Measurements from ENCODE around the gene WDR54. TPM values are rescaled to one million over a fixed set of nuclear protein-coding genes. Genes with fewer than 3 reads are reported as not detected.
"Not testable (repeated sequence)": the region's sequence is repeated elsewhere in the genome, so short reads cannot be mapped to it uniquely, and the experiment has no call there.

WDR54 gene
- total RNA-seq, 2 experiments from 2014 or later = 88.6 to 90.2 TPM

DNA sequence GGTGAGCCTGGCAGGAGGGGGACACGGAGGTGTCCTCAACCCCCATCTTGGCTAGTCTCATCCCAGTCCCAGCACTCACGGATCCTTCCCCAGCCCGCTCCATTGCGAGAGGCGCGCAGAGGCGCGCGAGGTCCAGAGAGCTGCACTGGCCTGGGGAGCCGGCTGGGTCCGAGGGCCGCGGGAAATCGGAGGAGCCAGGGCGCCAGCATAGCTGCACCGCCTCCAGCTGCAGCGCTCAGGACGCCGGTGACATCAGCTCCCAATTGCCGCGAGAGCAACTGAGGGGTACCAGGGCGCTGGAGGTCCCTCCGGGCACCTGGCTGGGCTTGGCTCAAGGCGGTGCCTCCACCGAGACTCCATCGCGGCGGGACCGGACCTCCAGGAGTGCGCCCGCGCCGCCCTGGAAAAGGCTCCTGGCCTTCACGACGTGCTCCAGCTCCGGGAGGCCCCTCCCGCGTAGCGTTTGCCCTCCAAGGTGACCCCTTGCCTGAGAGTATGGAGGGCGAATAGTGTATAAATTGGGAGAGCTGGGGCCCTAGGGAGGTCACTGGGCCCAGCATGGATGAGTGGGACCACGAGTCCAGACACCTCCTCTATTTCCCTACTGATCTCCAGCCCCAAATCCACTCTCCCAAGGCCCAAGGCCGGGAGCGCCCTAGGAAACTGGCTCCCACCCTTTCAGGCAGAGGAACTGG is 14.7 kb downstream of the WDR54 start:
- no peak for DNase-seq
- Mint-ChIP-seq H3K9me3 (no peaks in the 10 kb centered on the region), H3K36me3 (no peaks in the 10 kb centered on the region), H3K27ac (no peak overlapping the region), H3K4me3 (no peak overlapping the region), H3K27me3 (peaks cover 26% of the 10 kb centered on the region), H3K4me1 (peaks cover 2% of the 10 kb centered on the region)

DNA sequence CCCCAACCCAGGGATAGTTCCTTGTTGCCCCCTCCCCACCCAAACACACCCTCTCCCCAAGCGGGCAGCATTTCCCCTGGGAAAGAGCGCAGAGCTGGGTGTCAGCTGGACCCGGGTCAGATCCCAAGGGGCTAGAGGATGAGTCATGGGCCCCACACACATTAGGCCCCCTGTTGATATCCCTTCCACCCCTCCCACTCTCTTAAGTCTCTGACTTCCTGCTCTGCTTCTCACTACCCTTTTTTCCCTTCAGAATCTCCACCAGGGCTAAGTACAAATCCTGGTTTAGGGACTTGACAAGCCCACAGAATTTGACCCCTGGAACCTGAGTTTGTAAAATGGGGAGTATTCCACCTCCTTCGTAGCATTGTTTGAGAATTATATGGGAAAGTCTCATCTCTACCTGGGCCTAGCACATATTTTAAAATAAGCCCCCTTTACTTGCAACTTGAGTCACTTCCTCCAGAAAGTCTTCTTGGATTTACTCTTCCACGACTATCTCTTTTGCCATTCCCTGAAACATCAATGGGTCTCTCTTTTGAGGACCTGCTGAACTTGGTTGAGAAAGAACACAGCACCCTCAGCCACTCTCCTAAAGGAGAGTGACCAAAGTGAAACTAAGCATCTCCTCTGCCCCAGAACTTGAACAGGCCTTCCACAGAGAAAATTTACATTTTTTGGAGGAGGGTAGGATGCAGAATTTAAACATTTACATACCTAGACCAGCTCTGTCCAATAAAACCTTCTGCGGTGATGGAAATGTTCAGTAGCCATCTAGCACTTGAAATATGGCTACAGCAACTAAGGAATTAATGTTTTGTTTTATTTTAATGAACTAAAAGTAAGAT is 15.5 kb downstream of the WDR54 start:
- Mint-ChIP-seq H3K4me1 (peaks cover 2% of the 10 kb centered on the region), H3K27me3 (peaks cover 30% of the 10 kb centered on the region), H3K9me3 (no peaks in the 10 kb centered on the region), H3K4me3 (no peak overlapping the region), H3K36me3 (no peaks in the 10 kb centered on the region), H3K27ac (no peak overlapping the region)
- DNase-seq = no peak

DNA sequence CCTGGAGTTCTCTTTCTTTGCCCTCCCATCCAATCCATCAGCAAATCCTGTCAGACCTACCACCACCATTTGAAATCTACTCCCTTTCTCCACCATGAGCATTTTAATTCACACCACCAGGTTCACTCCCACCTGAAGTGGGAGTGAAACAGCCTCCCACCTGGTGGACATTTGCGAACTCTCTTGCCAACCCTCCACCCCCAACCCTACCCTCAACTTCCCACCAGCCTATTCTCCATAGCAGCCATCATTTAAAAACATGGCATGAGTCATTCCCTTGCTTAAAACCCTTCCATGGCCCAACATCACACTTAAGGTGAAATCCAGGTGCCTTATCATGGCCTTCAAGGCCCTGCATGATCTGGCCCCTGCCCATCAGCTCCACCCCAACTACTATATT is 16.7 kb downstream of the WDR54 start:
- Mint-ChIP-seq H3K4me1 (peaks cover 4% of the 10 kb centered on the region), H3K27me3 (peaks cover 39% of the 10 kb centered on the region), H3K4me3 (no peak overlapping the region), H3K36me3 (no peaks in the 10 kb centered on the region), H3K9me3 (no peaks in the 10 kb centered on the region), H3K27ac (no peak overlapping the region)
- DNase-seq = no peak

DNA sequence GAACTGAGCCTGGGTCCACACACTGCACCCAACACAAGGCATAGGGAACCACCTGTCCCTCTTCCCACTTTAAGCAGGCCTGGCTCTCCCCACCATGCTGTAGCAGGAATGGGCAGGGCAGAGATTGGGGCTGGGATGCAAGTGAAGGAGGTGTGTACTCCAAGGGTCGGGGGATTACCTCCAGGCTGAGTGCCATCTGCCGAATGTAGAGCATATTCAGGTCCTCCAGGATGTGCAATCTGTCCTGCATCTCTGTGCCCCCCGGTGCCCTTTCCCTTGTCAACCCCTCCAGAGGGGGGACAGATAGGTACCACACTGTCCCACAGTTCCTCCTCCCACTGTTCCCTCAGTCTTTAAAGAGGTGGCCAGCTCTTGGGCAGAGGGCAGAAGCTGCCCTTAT is 17.8 kb downstream of the WDR54 start:
- DNase-seq = no peak
- peaks cover 44% of the 10 kb centered on the region for H3K27me3 Mint-ChIP-seq
- peaks cover 4% of the 10 kb centered on the region for H3K4me1 Mint-ChIP-seq
- no peak overlapping the region for H3K4me3 Mint-ChIP-seq
- H3K27ac Mint-ChIP-seq = no peak overlapping the region
- H3K9me3 Mint-ChIP-seq = no peaks in the 10 kb centered on the region
- H3K36me3 Mint-ChIP-seq = no peaks in the 10 kb centered on the region

DNA sequence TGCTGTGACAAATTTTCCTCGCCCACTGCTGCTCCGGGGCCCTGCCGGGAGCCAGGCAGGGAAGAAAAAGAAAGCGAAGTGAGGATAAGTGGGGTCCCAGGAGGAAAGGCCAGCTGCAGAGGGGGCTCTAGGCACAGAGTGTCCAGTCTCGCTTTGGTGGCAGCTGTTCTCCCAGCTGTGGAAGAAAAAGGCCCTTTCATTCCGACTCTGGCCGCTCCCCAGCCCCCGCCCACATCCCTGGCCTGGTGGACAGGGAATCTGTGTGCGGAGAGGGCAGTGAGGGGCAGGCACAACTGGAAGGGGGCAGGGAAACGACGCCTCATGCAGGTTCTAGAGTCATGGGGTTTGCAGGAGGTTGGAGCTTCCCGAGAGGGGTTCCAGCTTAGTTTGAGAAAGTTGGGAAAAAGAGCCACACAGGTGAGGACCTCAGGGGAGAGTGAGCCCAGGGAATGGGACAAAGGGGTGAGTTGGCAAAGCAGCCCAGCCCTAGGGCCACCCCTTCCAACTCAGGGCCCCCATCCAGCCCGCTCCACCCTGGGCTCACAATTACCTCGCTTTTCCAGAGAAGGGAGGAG is 18.4 kb downstream of the WDR54 start:
- Mint-ChIP-seq H3K27ac (no peak overlapping the region), H3K9me3 (no peaks in the 10 kb centered on the region), H3K4me1 (peaks cover 7% of the 10 kb centered on the region), H3K27me3 (peaks cover 44% of the 10 kb centered on the region), H3K36me3 (no peaks in the 10 kb centered on the region), H3K4me3 (no peak overlapping the region)
- DNase-seq = no peak

DNA sequence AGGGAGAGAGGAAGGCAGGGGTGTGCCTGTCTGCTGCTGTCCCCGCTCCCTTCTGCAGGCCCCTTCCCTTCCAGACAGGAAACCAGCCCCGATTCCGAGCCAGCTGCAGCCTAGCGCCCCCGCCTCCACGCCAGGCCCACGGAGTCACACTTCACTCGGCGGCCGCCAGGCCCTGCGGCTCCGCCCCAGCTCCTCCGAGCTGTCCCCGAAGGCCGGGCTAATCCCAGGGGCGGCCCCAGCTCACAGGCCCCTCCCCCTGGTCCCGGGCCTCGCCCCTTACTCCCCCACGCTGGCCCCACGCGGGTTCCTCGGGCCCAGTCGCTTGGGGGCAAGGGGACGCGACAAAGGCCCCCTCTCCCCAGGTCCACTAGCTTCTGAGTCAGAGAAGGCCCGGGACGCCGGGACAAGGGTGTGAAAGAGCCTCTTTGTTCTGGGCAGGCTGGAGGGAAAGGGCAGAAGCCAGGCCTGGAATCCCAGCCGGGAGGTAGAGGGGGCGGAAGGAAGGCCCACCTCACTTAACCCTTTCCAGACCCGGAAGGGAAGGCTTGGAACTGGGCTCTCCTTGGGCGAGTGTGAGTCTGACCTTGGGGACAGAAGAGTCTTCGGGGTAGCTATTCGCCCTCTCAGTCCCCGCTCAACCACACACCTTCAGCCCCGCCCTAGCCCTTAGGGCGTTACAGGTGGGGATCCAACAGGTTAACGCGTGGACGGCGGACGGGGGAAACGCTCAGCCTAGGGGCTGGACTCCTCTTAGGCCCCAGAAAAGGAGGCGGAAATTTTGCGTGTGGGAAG is 19.0 kb downstream of the WDR54 start:
- Mint-ChIP-seq H3K27me3 (peaks cover 47% of the 10 kb centered on the region), H3K9me3 (no peaks in the 10 kb centered on the region), H3K27ac (no peak overlapping the region), H3K4me3 (no peak overlapping the region), H3K4me1 (peaks cover 7% of the 10 kb centered on the region), H3K36me3 (no peaks in the 10 kb centered on the region)
- DNase-seq = peak; percentile 73

DNA sequence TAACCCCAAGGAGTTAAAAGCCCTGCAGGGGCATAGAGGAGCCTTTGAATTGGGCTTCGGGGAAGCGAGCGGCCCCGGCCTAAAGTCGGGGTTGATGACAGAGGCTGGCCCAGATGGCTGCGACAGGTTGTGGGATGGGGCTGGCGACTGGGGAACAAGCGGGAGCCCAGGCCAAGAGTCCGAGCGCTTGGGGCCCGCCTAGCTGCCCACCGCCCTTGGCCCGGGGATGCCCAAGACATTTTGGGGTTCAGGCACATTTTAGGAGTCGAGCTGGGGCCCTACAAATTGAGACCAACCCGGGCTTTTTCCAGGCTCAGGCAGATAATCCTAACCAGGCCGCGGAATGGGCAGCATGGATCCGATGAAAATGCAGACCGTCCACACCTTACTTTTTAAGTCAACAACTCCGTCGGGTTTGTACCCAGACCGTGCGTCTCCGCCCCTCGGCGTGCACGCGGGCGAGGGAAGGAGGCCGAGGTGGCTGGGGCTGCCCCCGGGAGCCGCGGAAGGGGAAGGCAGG is 19.7 kb downstream of the WDR54 start:
- peaks cover 47% of the 10 kb centered on the region for H3K27me3 Mint-ChIP-seq
- H3K36me3 Mint-ChIP-seq = no peaks in the 10 kb centered on the region
- H3K27ac Mint-ChIP-seq = no peak overlapping the region
- H3K4me1 Mint-ChIP-seq = peaks cover 7% of the 10 kb centered on the region
- no peaks in the 10 kb centered on the region for H3K9me3 Mint-ChIP-seq
- H3K4me3 Mint-ChIP-seq = peak overlapping the region; percentile 2
- no peak for DNase-seq

DNA sequence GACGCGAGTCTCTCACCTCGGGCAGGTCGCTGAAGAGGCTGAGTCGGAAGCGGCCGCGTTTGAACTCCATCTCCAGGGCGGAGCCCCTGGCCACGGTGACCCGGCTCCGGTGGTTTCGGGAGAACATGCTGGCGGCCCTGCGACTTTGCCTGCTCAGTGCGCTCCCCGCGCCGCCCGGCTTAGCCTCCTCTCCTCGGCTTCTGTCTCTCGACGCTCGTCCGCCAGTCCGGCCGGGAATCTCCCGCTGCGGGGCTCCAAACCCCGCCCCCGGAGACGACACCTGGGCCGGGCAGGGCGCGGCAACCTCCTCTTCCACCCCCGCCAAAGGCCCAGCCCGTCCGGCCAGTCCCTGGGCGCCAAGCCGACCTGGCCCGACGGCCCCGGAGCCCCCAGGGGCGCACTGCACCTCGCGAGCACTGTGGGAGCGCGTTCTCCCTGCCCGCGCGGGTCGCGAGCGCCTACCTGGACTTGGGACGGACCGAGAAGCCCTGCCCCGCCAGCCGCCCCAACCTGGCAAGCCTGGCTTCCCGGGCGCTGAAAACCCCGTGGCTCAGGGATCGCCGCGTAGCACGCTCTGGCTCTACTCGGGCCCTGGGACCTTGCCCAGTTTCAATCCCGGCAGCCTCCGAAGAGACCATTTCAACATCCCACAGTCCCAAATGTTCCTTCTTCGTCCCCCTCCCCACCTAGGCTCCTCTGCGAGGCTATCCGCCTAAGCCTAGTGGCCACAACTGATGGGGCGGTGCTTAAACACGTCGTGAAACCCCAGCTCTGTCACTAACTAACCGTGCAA is 20.4 kb downstream of the WDR54 start, which contains the start of gene RTKN:
Gene RTKN, minus strand, starts transcription at position 248 of the 793 bp plus-strand sequence. Its CDS starts 121 bp downstream, at position 127.
- no peaks in the 10 kb centered on the region for H3K36me3 Mint-ChIP-seq
- peak within 1 kb of the TSS; percentile 62 for H3K4me3 Mint-ChIP-seq
- H3K9me3 Mint-ChIP-seq = no peaks in the 10 kb centered on the region
- H3K4me1 Mint-ChIP-seq = peaks cover 7% of the 10 kb centered on the region
- no peak within 1 kb of the TSS for H3K27ac Mint-ChIP-seq
- DNase-seq = peak; percentile 46
- H3K27me3 Mint-ChIP-seq = peaks cover 47% of the 10 kb centered on the region

DNA sequence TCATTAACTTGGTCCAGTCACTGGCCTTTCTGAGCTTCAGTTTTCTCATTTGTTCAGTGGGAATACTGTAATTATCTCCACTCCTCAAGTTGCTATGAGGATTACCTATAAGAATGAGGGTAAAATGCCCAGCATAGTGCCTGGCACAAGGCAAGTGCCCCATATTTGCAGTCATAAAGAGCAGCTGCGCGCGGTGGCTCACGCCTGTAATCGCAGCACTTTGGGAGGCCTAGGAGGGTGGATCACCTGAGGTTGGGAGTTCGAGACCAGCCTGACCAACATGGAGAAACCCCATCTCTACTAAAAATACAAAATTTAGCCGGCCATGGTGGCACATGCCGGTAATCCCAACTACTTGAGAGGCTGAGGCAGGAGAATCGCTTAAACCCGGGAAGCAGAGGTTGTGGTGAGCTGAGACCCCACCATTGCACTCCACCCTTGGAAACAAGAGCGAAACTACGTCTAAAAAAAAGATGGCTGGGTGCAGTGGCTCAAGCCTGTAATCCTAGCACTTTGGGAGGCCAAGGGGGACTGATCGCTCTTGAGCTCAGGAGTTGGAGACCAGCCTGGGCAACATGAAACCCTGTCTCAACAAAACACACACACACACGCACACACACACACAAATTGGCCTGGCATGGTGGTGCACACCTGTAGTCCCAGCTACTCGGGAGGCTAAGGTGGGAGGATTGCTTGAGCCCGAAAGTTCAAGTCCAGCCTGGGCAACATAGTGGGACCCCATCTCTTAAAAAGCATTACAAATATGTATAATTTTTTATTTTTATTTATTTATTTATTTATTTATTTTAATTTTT is 21.2 kb downstream of the WDR54 start:
- not testable (repeated sequence) for H3K36me3 Mint-ChIP-seq, H3K4me1 Mint-ChIP-seq, DNase-seq, H3K9me3 Mint-ChIP-seq, H3K27ac Mint-ChIP-seq
- H3K4me3 Mint-ChIP-seq = peak overlapping the region; percentile 62
- peaks cover 47% of the 10 kb centered on the region for H3K27me3 Mint-ChIP-seq

DNA sequence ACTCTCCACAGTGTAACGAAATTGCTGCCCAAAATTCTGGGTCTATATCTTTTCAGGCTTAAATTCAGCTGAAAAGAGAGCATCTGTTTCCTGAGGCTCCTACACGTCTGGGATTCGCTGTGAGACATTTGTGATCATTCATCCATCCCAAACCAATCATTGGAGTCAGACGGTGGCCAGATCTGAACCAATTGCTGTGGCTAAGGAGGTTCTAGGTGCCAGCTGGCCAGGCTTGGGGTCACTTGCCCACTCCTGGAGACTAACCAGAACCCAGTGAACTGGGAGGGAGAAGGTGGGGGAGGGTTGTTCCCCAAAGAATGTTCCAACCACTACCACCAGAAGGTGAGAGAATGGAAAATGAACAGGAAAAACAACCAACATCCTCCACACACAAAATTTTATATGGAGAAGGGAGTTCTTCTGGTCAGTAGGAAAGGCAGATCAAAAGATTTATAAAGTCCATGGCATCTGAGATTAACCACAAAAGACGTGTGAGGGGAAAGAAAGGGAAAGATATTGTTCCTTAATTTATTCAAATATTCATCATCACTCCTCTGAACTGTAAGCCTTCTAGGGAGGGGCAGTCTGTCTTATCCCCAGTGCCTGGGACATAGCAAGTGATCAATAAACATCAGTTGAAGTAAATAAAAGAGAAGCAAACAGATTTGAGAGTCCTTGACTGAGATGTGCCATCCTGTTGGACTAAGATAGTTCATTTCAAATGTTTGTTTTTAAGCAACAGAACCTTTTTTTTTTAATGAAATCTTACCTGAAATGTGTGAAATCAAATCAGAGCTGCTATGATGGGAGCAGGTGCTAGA is 23.2 kb downstream of the WDR54 start:
- Mint-ChIP-seq H3K4me1 (peaks cover 5% of the 10 kb centered on the region), H3K4me3 (no peak overlapping the region), H3K27me3 (peaks cover 35% of the 10 kb centered on the region), H3K9me3 (no peaks in the 10 kb centered on the region), H3K27ac (no peak overlapping the region), H3K36me3 (no peaks in the 10 kb centered on the region)
- no peak for DNase-seq

DNA sequence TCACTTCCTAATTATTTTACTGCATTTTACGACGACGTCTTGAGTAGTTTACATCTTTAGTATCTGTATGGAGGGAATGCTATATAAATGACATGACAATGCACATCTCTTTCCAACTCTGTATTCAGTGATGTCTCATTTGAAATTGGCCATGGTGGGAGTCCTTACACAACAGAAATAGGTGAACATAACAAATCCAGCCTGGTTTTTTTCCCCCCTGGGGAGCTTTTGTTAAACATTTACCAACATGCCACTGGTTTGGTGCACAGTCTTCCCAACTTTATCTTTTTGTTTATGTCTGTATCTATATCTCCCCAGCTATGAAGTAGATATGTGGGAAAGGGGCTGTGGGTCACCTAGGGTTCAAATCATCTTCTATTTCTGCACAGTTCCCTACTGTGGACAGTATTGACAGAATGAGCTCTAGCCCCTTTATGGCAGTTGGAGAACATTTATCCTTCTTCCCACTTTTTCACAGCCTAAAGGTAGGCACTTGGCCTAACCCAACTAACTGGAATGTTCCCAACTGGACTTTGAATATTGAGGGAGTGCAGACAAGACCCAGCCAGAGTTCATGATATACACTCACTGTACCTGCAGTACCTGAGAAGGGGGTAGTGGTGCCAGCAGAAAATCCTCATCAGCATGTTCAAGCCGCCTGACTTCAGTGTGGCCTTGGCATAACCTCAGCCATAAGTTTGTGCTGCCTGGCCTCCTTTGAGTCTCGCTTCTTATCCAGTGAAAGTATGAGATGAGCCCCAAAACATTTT is 25.9 kb downstream of the WDR54 start:
- DNase-seq = no peak
- H3K36me3 Mint-ChIP-seq = no peaks in the 10 kb centered on the region
- no peaks in the 10 kb centered on the region for H3K9me3 Mint-ChIP-seq
- no peak overlapping the region for H3K4me3 Mint-ChIP-seq
- peaks cover 5% of the 10 kb centered on the region for H3K4me1 Mint-ChIP-seq
- peaks cover 13% of the 10 kb centered on the region for H3K27me3 Mint-ChIP-seq
- H3K27ac Mint-ChIP-seq = no peak overlapping the region

DNA sequence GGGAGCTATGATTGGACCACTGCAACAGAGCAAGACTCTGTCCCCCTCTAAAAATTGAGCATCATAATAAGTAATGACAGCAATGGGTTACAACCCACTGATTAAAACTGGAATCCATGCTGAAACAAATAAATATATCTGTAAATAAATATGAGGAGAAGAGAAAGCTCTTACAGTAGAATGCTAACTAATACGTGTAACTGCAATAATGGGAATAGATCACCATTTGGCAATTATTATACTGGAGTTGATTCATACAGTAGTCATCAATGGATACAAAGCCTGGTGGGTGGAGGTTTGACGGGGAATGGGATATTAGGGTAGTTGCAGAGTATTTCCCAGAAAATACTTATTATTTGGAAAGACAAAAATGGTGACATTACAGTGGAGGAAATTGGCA is 27.2 kb downstream of the WDR54 start:
- Mint-ChIP-seq H3K27ac (no peak overlapping the region), H3K4me3 (no peak overlapping the region), H3K36me3 (no peaks in the 10 kb centered on the region), H3K9me3 (no peaks in the 10 kb centered on the region), H3K27me3 (peaks cover 7% of the 10 kb centered on the region), H3K4me1 (peaks cover 7% of the 10 kb centered on the region)
- DNase-seq = no peak

Measured in activated naive CD8-positive, alpha-beta T cell treated with anti-CD3 and anti-CD28 coated beads for 36 hours (primary cell).